GM19351 (cell line): ENCODE measurements around the gene TUSC2.

ENCODE experiments used
- ATAC-seq: cut with Tn5 transposase; IDR thresholded peaks from one replicate; pipeline ENCODE4 v1.9.1; 2021; ENCODE audit warnings: mild to moderate bottlenecking, moderate library complexity; ENCODE audit not compliant: unreplicated experiment

TUSC2 gene

GRCh38 chr3:50327943-50328691 lies at the start of gene TUSC2:
TUSC2 (minus strand) TSS chr3:50328223; CDS start chr3:50328099, 124 bp downstream.
- peak; percentile 92 for ATAC-seq

- ATAC-seq = no peak
Measured at GRCh38 chr3:50375258-50375931, 47.4 kb upstream of the TUSC2 start.

- ATAC-seq = no peak
Measured at GRCh38 chr3:50374363-50375257, 46.6 kb upstream of the TUSC2 start.

GRCh38 chr3:50373146-50374051 lies 45.4 kb upstream of the TUSC2 start:
- no peak for ATAC-seq

- no peak for ATAC-seq
Measured at GRCh38 chr3:50372349-50372748, 44.3 kb upstream of the TUSC2 start.

- no peak for ATAC-seq
Measured at GRCh38 chr3:50371133-50371685, 43.2 kb upstream of the TUSC2 start.

- no peak for ATAC-seq
Measured at GRCh38 chr3:50370594-50370993, 42.6 kb upstream of the TUSC2 start.

GRCh38 chr3:50369012-50369670 lies 41.1 kb upstream of the TUSC2 start:
- no peak for ATAC-seq

- ATAC-seq = no peak
Measured at GRCh38 chr3:50365842-50366220, 37.8 kb upstream of the TUSC2 start.

- ATAC-seq = peak; percentile 96
Measured at GRCh38 chr3:50365080-50365841, 37.2 kb upstream of the TUSC2 start.

- ATAC-seq = no peak
Measured at GRCh38 chr3:50364573-50365079, 36.6 kb upstream of the TUSC2 start.

GRCh38 chr3:50359760-50360110 lies 31.7 kb upstream of the TUSC2 start:
- no peak for ATAC-seq

GRCh38 chr3:50358911-50359759 lies 31.1 kb upstream of the TUSC2 start, which contains the start of gene TMEM115:
TMEM115 (minus strand) TSS chr3:50359521; CDS start chr3:50359063, 458 bp downstream.
- peak; percentile 99 for ATAC-seq

GRCh38 chr3:50358355-50358910 lies 30.4 kb upstream of the TUSC2 start:
- no peak for ATAC-seq

- no peak for ATAC-seq
Measured at GRCh38 chr3:50357481-50357880, 29.5 kb upstream of the TUSC2 start.

- no peak for ATAC-seq
Measured at GRCh38 chr3:50356553-50356952, 28.5 kb upstream of the TUSC2 start.

- ATAC-seq = no peak
Measured at GRCh38 chr3:50355829-50356552, 28.0 kb upstream of the TUSC2 start.
